Effector CD8-positive, alpha-beta T cell (primary cell): ENCODE data around the gene ACO2.
"Not testable (repeated sequence)": the region's sequence is repeated elsewhere in the genome, so short reads cannot be mapped to it uniquely, and the experiment has no call there.

Experiments
- DNase-seq: peaks from one replicate; lab custom pipeline; 2025; lab: John Stamatoyannopoulos, UW
- total RNA-seq, 4 experiments: gene quantifications; one replicate each; lab custom pipeline; 2026; lab: John Stamatoyannopoulos, UW

The ACO2 gene
- 115 to 131 (median 123) reads per million in 4 experiments for total RNA-seq

- peak; percentile 97 for DNase-seq
These were observed at the start of gene ACO2, which contains the start of gene PHF5A for GRCh38 chr22:41468381-41469217. ACO2 (plus strand) TSS chr22:41469117; CDS start chr22:41469147, 30 bp downstream. PHF5A (minus strand) TSS chr22:41468692; CDS start chr22:41468653, 39 bp downstream.

DNA sequence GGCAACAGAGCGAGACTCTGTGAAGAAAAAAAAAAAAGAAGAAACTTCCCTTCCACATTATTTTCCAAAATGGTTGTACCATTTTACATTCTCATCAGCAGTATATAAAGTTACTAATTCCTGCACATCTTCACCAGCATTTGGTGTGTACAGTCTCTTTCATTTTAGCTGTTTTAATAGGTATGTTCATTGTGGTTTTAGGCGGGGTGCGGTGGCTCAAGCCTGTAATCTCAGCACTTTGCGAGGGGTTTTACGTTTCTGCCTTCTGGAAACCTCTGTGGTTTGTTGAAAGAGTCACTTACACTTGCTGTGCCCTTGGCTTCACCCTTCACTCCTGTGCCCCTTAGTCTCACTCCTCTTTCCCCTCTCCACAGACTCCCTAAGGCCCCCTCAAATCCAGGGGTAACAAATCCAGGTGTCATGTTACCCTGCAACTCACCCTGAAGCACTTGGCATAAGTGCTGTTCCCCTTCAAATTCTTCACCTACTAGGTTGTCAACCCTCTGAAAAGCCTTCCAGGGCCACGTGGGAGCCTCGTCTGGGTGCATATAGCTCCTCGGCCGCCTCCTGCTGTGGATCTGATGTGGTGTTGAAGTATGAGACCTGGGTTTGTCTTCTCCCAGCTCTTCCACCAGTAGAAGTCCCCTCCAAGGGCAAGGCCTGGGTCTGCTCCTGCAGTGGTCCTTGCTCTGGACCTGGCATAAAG lies 43.1 kb upstream of the ACO2 start:
- DNase-seq = no peak

- no peak for DNase-seq
These were observed 39.5 kb upstream of the ACO2 start for GRCh38 chr22:41429232-41429950.

- no peak for DNase-seq
These were observed 39.0 kb upstream of the ACO2 start for GRCh38 chr22:41429951-41430332.

DNA sequence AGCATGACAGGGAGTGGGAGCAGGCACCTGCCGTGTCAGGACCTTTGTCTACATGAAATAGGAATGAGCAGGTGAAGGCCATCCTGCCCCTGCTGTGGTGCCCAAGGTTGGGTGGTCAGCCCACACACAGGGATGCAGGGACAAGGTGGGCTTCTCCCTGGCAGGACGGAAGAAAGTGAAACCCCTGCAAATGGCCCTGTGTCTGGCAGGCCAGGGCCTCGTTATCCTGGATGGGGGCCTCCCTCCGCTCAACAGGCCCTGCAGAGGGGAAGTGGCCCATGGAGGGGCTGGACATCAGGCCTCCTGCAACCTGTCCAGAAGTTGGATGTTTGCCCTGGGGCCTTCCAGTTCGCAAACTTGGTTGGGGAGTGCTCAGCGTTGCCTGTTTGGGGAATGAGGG lies 37.3 kb upstream of the ACO2 start:
- DNase-seq = no peak

- not testable (repeated sequence) for DNase-seq
These were observed 35.4 kb upstream of the ACO2 start for GRCh38 chr22:41433480-41433879.

DNA sequence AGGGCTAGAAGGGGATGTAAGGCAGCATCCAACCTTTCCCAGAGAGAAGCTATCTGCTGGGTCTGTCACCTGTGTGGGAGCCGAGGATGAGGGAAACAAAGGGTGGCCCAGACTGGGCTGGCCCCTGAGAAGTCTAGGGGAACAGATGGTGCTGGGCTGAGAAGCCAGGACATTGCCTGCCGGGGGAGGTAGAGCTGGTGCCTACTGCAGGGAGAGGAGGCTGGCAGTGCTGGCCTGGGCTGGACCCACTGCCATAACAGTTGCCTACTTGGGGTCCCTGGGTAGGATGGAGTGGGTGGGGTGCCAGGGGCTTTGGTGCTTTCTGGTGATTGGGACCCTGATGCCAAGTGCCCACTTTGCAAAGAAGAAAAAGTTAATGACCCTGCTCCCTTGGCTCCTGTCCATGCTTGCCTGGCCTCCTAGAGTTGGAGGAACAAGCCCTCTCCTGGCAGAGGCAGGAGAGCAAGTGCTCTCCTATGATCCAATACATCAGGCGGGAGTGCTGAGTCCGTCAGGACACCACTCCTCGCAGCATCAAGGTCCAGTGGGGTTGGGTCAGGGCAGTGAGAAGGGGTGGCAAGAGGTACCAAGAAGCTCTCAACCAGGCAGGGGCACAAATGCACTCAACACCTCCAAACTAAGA lies 34.4 kb upstream of the ACO2 start:
- not testable (repeated sequence) for DNase-seq

DNA sequence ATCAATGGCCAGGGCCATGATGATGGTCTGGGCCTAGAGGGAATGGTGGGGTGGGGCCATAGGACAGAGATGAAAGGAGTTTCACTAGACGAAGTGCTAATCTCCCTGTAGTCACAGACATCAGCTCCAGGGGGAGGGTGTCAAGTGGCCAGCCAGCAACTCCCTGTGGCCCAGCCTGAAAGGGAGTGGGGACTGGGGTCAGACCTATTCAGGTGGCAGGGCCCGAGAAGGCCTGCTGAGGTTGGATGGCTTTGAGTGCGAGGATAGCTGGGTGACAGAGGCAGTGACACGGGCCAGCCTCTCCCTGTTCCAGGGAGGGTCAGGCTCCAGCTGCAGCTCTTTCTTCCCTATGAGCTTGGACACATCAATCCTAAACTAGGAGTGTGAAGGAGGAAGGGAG lies 33.4 kb upstream of the ACO2 start:
- DNase-seq = no peak

- DNase-seq = no peak
These were observed 32.4 kb upstream of the ACO2 start for GRCh38 chr22:41436322-41437113.

GRCh38 chr22:41437198-41437597 lies 31.7 kb upstream of the ACO2 start:
- DNase-seq = no peak

DNA sequence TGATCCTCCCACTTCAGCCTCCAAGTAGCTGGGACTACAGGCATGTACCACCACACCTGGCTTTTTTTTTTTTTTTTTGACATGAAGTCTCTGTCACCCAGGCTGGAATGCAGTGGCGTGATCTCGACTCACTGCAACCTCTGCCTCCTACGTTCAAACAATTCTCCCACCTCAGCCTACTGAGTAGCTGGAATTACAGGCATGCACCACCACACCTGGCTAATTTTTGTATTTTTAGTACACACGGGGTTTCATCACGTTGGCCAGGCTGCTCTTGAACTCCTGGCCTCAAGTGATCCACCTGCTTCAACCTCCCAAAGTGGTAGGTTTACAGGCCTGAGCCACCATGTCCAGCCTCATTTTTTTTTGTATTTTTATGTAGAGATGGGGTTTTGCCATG lies 28.4 kb upstream of the ACO2 start:
- not testable (repeated sequence) for DNase-seq

GRCh38 chr22:41442240-41442792 lies 26.6 kb upstream of the ACO2 start:
- DNase-seq = no peak

- DNase-seq = peak; percentile 68
These were observed 24.4 kb upstream of the ACO2 start for GRCh38 chr22:41444360-41445128.

DNA sequence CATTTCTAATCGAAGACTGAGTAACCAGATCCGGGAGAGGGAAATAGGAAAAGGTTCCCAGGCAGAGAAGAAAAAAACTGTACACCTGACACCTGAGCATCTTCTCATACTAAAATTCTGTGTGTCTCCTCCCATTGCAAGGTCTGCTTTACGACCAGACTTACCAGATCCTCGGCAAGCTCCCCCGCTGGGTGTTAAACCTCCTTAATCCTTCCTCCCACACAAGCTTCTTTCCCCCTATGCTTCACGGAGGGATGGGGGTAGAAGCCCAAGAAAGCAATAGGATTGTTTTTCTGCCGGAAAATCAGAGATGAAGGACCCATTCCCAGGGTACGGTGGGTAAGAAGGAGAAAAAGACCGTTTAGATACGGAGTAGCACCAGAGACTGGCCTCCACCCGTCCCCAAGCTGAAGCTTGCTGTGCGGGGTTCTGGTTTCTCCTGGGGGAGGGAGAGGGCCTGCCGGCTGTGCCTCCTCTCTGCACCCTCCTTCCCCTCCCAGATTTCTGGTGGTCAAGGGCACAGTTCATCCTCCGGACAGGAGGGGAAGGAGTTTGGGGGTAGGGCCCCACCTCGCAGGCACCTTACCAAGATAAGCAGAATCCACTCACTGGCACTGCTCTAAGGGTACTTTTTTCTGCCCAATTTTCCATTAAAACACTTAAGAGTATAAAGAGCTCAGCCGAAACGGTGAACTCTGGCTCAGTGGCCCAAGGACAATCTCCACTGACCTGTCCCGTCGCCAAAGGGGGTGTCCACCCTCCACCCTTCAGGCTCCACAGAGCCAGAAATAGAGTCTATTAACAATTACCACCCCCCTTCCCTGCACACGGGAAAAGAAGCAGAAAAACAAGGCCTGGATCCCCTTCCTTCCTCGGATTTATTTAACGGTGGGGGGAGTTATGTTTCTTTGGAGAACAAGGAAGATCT lies 23.5 kb upstream of the ACO2 start:
- DNase-seq = no peak

- DNase-seq = no peak
These were observed 22.8 kb upstream of the ACO2 start for GRCh38 chr22:41446057-41446501.

DNA sequence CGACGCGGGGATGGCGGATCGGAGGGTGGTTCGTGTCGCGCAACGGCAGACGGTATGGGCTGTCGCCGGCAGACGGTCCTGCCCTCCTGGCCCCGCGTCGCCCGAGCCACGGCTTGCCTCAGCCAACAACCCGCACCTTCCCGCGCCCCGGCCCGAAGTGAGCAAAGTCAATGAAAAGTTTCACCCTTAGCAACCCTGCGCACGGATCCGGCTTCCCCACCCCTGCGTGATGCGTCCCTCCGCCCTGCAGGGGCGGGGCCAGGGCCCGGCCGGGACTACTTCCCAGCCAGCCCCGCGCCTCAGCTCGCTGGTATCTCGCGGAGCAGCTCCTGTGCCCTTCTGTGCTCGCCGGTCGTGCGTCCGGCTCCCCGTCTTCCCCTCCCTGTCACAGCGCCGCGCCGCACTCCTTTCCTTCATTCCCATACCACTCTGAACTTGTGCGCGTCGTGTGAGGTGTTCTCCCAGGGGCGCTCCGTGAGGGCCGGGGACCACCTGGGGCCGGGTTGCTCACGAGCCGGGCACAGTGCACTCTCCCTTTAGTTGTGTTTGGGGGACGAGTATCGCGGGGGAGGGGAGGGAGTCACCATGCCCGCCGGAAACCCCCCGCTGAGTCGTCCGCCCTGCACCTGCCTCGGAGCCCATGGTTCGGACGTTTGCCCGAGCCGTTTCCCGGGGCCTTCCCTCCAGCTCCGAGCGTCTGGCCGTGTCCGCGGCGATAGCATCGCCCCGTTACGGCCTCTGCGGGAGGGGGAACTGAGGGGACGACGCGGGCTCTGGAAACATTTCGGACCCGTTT lies 22.1 kb upstream of the ACO2 start, which contains the start of gene TOB2:
TSS of gene TOB2 (minus strand) at position 163 of the 796 bp plus-strand sequence. CDS start 9,456 bp downstream, outside the sequence.
- peak; percentile 91 for DNase-seq

- peak; percentile 42 for DNase-seq
These were observed 21.3 kb upstream of the ACO2 start for GRCh38 chr22:41447435-41448188.
